Stimulated activated CD4-positive, alpha-beta T cell treated with anti-CD3 and anti-CD28 coated beads, Interleukin-1b, Interleukin-23, amount 100 ng/mL, for 48 hours (primary cell): ENCODE results near the gene EPHA8.

Source experiments
- DNase-seq: peaks from one replicate; pipeline ENCODE4 v3.0.0-alpha.2; 2020

The EPHA8 gene

DNA sequence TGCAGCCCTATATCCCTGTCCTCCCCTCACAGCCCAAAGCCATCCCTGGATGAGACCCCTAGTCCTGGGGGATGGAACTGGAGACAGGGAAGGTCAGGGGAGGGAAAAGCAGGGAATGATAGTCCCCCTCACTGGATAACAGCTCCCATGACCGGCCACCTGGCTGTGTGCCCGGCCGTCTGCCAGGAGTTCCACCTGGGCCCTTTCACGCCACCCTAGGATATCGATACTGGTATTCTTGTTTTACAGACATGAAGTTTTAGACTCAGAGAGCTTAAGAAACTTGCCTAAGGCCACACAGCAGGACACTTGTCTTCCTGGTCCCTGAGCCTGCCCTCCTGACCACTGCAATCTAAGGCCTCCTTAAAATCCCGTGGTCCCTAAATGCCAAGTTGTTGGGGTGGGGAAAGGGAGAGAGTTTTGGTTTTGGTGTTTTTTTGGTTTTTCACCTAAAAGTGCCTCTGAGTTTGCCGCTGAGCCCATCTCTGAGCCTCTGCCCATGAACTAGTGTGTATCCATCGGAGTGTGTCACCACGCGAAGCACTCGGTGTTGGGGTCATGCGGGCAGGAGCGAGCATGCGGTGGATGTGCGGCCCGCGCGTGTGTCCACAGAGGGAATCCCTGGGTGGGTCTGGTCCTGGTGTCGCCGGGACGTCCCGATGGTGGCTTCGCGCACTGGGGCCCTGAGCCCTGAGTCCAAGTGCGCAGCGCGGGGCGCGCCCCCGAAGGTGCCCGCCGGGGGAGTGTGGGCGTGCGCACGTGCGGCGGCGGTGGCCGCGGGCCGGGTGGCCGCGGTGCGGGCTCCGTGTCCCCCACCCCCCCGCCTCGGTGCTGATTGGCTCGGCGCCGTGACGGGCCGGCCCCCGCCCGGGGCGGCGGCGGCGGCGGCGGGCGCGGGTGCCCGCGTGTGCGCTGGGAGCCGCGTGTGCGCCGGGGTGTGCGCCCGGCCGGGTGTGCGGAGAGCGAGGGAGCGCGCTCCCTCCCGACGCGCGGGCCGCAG is at the start of gene EPHA8:
EPHA8 (plus strand) TSS at position 906 of the 1,000 bp plus-strand sequence. CDS start 147 bp downstream, outside the sequence.
- no peak for DNase-seq

GRCh38 chr1:22516906-22517571 is 46.2 kb upstream of the EPHA8 start:
- DNase-seq = no peak

GRCh38 chr1:22517956-22518355 is 45.3 kb upstream of the EPHA8 start:
- DNase-seq = no peak

GRCh38 chr1:22518379-22518778 is 44.9 kb upstream of the EPHA8 start:
- no peak for DNase-seq

DNA sequence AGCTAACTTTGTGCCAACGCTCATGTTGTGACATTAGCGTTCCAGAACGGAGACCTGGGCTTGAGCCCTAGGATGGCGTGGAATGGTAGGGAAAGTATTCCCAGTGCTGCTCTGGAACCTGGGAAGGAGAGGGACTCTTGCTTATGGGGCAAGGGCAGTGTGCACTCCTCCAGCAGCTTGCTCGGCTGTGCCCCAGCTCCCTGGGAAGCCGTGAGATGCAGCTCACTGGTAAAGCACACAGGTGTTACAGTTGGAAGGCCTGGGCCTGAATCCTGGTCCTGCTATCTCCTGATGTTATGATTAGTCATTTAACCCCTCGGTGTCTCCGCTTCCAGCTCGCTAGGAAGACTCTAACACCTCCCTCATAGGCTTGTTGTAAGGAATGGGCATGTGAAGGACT is 42.4 kb upstream of the EPHA8 start:
- DNase-seq = no peak

DNA sequence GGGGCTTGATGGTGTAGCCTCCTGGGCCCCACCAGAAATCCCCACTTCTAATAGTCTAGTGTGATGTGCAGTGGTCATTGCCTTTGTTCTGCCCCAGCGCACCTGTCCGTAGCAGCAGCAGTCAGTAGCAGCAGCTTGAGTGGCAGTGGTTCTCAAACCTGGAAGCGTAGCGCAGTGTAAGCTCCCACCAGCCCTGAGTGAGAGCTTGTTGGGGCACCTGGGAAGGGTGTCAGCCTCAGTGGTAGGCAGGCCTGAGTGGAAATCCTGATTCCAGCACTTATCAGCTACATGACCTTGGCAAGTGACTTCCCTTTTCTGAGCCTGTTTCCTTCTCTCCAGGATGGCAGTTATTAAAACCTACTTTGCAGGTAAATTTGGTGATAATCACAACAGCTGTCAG is 41.6 kb upstream of the EPHA8 start:
- DNase-seq = no peak

- DNase-seq = no peak
Observed at GRCh38 chr1:22522221-22522743, 41.0 kb upstream of the EPHA8 start.

DNA sequence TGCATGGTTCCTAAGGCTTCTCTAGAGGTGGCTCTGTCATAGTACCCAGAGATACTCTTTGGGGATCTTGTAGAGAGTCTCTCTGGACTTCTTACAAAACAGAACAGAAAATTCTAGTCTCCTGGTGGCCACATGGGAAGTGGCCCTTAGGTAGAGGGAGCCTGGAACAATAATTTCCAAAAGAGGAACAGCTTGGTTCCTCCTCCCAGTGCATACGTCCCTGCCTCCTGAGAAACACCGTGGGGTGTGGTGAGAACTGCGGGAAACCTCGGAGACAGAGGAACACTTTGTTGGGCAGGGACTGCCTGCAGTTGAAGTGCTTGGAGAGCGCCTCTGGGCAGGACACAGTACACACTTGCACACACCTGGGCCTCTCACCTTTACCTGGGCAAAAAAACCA is 38.8 kb upstream of the EPHA8 start:
- DNase-seq = no peak

- no peak for DNase-seq
Observed at GRCh38 chr1:22525211-22525610, 38.1 kb upstream of the EPHA8 start.

DNA sequence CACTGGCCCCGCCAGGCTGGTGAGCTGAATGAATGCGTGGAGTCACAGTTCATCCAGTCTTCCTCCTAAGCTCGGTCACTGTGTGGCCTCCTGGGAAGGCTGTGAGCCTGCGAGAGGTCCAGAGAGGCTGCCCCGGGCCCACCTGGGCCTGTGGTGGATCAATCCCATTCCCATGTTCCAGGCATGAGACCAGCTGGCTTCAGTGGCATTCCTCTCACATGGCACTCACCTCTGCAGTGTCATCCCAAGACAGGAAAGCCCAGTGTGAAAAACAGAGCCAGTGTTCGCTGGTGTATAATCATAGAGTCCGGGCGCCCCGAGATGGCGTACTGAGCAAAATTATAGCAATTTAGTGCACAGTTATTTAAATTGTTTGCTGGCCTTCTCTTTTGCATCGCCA is 37.6 kb upstream of the EPHA8 start:
- no peak for DNase-seq

DNA sequence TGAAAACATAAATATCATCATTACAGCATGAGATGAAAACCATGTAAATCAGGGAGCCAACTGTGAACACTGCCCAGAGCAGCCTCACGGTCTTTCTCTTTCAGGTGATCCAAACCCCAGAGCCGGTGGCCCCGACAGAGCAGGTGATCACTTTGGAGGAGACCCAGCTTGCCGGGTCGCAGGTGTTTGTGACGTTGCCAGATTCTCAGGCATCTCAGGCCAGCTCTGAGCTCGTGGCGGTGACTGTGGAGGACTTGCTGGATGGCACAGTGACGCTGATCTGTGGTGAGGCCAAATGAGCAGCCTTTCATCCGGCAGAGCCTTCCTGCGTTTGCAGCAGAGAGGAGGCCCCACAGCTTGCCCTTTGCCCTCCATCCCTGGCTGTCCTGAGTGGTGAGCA is 37.2 kb upstream of the EPHA8 start:
- no peak for DNase-seq

GRCh38 chr1:22526677-22527076 is 36.6 kb upstream of the EPHA8 start:
- DNase-seq = no peak

DNA sequence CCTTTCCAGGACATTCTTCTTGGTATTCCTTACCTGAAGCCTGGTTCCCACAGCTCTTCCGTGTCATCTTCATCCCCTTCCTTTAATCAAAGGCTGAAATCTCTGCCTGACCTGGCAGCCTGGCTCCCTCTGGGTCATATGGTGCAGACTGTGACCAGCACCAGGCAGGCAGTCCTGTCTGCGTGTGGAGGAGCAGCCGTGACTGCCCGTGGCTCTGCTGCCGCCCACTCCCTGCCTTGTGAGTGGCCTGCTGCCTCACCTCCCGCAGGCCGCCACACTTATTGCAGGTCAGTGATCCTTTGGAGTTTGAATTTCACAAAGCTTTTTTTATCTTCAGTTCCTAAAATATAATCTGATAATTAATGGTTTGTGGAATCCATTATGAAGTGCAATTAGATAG is 36.2 kb upstream of the EPHA8 start:
- no peak for DNase-seq

DNA sequence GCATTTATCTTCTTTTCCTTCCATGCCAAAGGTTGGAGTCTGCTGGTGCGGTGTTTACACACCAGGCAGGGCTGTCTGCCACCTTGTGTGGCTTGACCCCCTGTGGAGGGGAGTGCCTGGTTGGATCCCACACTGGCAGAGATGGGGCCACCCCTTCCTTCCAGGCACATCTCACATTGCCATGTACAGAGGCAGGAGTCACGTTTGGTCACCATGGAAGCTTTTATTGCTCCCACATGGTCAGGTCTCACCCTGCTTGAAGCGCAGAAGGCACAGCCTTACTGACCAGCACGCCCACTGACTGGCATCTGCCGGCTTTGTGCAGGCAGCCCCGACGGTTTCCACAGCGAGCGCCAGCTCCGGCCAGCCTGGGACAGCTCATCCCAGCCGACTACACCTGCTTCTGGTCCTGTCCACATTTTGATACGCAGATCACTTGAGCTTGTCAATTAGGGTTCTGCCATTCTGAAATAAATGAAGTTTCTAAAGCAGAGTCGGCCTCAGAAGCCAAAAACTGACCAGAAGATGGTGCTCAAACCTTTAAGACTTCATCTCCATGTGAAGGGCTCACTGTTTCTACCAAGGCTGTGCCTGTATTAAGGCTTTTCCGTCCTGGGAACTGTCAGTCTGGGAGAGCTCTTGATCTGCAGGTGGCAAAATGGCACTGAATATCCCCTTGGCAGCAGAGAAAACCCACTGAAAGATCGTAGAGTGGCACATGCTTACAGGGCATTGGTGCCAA is 35.6 kb upstream of the EPHA8 start:
- DNase-seq = no peak

DNA sequence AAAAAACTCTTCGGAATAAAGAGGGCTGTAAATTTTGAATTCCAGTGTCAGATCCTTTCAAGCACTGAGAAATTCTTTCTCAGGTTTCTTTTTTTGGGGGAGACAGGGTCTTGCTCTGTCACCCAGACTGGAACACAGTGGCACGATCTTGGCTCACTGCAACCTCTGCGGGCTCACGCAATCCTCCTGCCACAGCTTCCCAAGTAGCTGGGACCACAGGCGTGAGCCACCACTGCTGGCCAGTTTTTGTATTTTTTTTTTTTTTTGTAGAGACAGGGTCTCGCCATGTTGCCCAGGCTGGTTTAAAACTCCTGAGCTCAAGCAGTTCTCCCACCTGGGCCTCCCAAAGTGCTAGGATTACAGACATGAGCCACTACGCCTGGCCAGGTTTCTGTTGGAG is 34.8 kb upstream of the EPHA8 start:
- DNase-seq = no peak

- no peak for DNase-seq
Observed at GRCh38 chr1:22529901-22530621, 33.2 kb upstream of the EPHA8 start.

DNA sequence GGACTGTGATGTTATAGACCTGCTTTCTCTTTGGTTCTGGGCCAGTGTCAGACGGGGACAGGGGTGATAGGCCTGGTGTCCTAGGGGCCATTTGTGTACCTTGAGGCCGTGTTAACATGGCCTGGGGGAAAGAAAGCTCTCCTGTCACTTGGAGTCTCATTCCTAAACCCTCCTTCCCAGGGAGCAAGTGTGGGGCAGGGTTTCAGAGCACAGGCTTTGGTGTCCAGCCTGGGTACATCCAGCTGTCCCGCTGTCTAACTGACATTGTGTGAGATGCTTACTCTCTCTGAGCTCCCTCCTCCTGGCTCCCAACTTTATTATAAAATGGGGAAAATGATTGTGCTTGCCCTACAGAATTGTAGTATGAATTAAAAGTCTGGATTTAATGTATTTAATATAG is 32.6 kb upstream of the EPHA8 start:
- DNase-seq = no peak

DNA sequence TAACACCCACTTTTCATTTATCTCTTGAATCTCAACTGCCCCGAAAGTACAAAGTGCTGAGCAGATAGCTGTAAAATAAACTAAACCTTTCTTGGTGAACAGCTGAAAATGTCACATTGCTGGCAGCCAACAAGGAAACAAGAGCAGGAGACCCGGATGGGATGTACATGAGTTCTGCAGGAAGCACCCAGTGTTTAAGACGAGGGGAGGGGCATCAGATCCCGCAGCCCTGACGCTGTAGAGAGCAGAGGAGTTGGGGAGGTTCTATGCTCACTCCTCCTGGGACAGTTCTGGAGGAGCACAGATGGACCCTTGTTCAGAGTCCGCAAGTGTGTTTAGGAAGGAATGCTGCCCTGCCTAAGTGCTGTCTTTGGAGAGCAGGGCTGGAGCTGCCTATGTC is 32.0 kb upstream of the EPHA8 start:
- no peak for DNase-seq

GRCh38 chr1:22533244-22533895 is 29.9 kb upstream of the EPHA8 start:
- no peak for DNase-seq

GRCh38 chr1:22534951-22535350 is 28.3 kb upstream of the EPHA8 start:
- DNase-seq = no peak

- no peak for DNase-seq
Observed at GRCh38 chr1:22535399-22535798, 27.9 kb upstream of the EPHA8 start.

GRCh38 chr1:22536506-22536905 is 26.8 kb upstream of the EPHA8 start:
- no peak for DNase-seq
